Panc1 (cell line): ENCODE measurements around the gene HABP4. TPM values are rescaled to one million over a fixed set of nuclear protein-coding genes. Genes with fewer than 3 reads are reported as not detected.

Source experiments
- ATAC-seq: fragments of 200-7000 bp; cut with Tn5 transposase; 2 replicates; pipeline ENCODE4 v1.9.1; 2020; ENCODE audit warnings: mild to moderate bottlenecking, moderate library complexity
- BruUV-seq: library from RNA; stranded (reverse); fragments of 400-500 nt; replicated peaks from 2 replicates; lab custom pipeline; 2021; lab: Mats Ljungman, UMichigan
- CTCF ChIA-PET: fragments of 300-600 bp; sonication (Branson Sonifier 250); formaldehyde crosslinking; loops from one replicate; lab custom pipeline; 2022; ENCODE audit warnings: antibody characterized with exemption; lab: Charles Lee
- POLR2A ChIA-PET: fragments of 300-600 bp; sonication (Branson Sonifier 250); formaldehyde crosslinking; loops from one replicate; lab custom pipeline; 2022; ENCODE audit warnings: antibody characterized with exemption; lab: Charles Lee
- DNase-seq: peaks from one replicate; pipeline ENCODE4 v3.0.0-alpha.2; 2010; ENCODE audit warnings: low read depth, low spot score
- H3K27ac ChIP-seq: 2 replicates; pipeline ENCODE4 v1.5.1; 2011; ENCODE audit warnings: mild to moderate bottlenecking, low read length, inconsistent platforms
- H3K27me3 ChIP-seq: fragments of 200-500 bp; sonication (Bioruptor generic); 2 replicates; pipeline ENCODE4 v1.6.0; 2014; ENCODE audit warnings: low read length, inconsistent platforms; ENCODE audit not compliant: control insufficient read depth, insufficient read depth
- H3K36me3 ChIP-seq: fragments of 200-500 bp; sonication (Bioruptor generic); 2 replicates; pipeline ENCODE4 v1.5.1; 2014; ENCODE audit warnings: inconsistent platforms, mild to moderate bottlenecking, low read length, moderate library complexity; ENCODE audit not compliant: control insufficient read depth, insufficient read depth
- H3K4me1 ChIP-seq: 2 replicates; pipeline ENCODE4 v1.5.1; 2011; ENCODE audit warnings: inconsistent platforms, mild to moderate bottlenecking, low read length, moderate library complexity; ENCODE audit not compliant: control insufficient read depth, insufficient read depth
- H3K4me3 ChIP-seq, 2 experiments: 2 replicates each; pipeline ENCODE4 v1.5.1; 2011 to 2012; ENCODE audit warnings: low read depth in 2 of 2, low read length in 2 of 2, mild to moderate bottlenecking in 2 of 2, inconsistent platforms in 1 of 2, moderate library complexity in 1 of 2
- H3K9me3 ChIP-seq: fragments of 200-500 bp; sonication (Bioruptor generic); 2 replicates; pipeline ENCODE4 v1.5.1; 2014; ENCODE audit warnings: low read depth, mild to moderate bottlenecking, inconsistent platforms, low read length, moderate library complexity; ENCODE audit not compliant: control insufficient read depth, insufficient read depth
- CTCF ChIP-seq: fragments of 450-650 bp; IDR thresholded peaks from 2 replicates; pipeline ENCODE4 v1.5.1; 2017; ENCODE audit warnings: mild to moderate bottlenecking
- POLR2AphosphoS5 ChIP-seq: IDR thresholded peaks from 2 replicates; pipeline ENCODE4 v1.6.1; 2012; ENCODE audit warnings: mild to moderate bottlenecking, low read depth, low read length, moderate library complexity
- REST ChIP-seq, 2 experiments: IDR thresholded peaks; 2 replicates each; pipeline ENCODE4 v1.6.1; 2011 to 2012; ENCODE audit warnings: low read depth in 2 of 2, control low read depth in 1 of 2, low read length in 1 of 2, mild to moderate bottlenecking in 1 of 2, moderate library complexity in 1 of 2; ENCODE audit not compliant: insufficient read depth in 1 of 2
- SIN3A ChIP-seq: IDR thresholded peaks from 2 replicates; pipeline ENCODE4 v1.6.1; 2012; ENCODE audit warnings: low read depth, mild to moderate bottlenecking, low read length, moderate library complexity, borderline replicate concordance; ENCODE audit not compliant: insufficient read depth
- TCF7L2 ChIP-seq: IDR thresholded peaks from 2 replicates; pipeline ENCODE4 v1.6.1; 2011; ENCODE audit warnings: mild to moderate bottlenecking, low read depth, low read length, inconsistent platforms
- in situ Hi-C: cut with HindIII; loops from 2 replicates; pipeline ENCODE4 v1.10.0; 2016; ENCODE audit warnings: low sequenced_read_pairs, low pct_unique_long_range_greater_than_20kb
- intact Hi-C: fragments of 100-400 bp; cut with micrococcal nuclease; formaldehyde crosslinking; loops from one replicate; pipeline ENCODE4 v1.10.0; 2022; ENCODE audit not compliant: unreplicated experiment
- total RNA-seq: library from RNA; stranded (reverse); gene quantifications from one replicate; pipeline ENCODE4 v1.2.1, GENCODE V29; 2021; ENCODE audit not compliant: unreplicated experiment

Gene HABP4
- total RNA-seq, 1 experiment from 2014 or later: 32.3 TPM

- ChIA-PET CTCF (interaction anchor here (0.6 kb wide), 1 partner anchor 199 kb away, joined by 7 read pairs; no protein-coding TSS in a partner anchor), POLR2A (no interaction called here)
- no TSS peak for BruUV-seq
- Histone ChIP-seq H3K4me3 (no peak overlapping the region), H3K27me3 (no peaks in the 10 kb centered on the region), H3K36me3 (peaks cover 4% of the 10 kb centered on the region; the same call in 1 of the 2 replicates), H3K9me3 (no peaks in the 10 kb centered on the region), H3K4me1 (no peaks in the 10 kb centered on the region), H3K27ac (no peak overlapping the region)
- intact Hi-C loops: no loop called here
- no peak for ATAC-seq
- no peak for DNase-seq
- in situ Hi-C loops: no loop called here
- no peak for TF ChIP-seq TCF7L2
- no peak for TF ChIP-seq REST (IDR thresholded peaks at IDR 0.05; ENCODE audit: insufficient read depth in 1 of 2, low read depth in 2 of 2, low read length in 1 of 2)
- TF ChIP-seq SIN3A: no peak
- TF ChIP-seq CTCF: no peak
- TF ChIP-seq POLR2AphosphoS5: no peak
These were observed 17.8 kb downstream of the HABP4 start for GRCh38 chr9:96467784-96468183.

DNA sequence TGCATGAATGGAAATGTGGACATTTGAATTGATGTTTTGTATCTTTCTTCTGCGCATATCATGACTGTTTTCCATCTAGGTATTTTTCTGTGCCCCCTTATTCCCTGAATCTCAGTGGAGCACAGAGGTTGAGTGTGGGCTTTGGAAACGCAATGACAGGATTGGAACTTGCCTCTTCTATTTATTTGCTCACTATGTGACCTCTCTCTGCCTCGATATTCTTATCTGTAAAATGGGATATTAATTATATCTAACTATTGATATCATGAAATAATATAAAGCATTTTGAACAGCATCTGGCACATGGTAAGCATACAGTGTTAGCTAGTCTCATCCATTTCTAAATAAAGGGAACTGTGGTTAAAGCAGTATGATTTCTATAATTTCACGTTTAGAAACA lies 26.0 kb downstream of the HABP4 start:
- peaks cover 7% of the 10 kb centered on the region; the same call in 1 of the 2 replicates for H3K36me3 ChIP-seq
- H3K27ac ChIP-seq: no peak overlapping the region
- DNase-seq (no peak), ATAC-seq (no peak)
- H3K4me3 ChIP-seq: no peak overlapping the region
- BruUV-seq: no TSS peak
- intact Hi-C loops: no loop called here
- no peaks in the 10 kb centered on the region for H3K4me1 ChIP-seq
- no peaks in the 10 kb centered on the region for H3K27me3 ChIP-seq
- in situ Hi-C loops: no loop called here
- CTCF ChIA-PET: no interaction called here
- TF ChIP-seq SIN3A (no peak), POLR2AphosphoS5 (no peak), CTCF (no peak)
- POLR2A ChIA-PET: no interaction called here
- no peaks in the 10 kb centered on the region for H3K9me3 ChIP-seq
